ENCODE measurements around the gene PCBP2.

- TF ChIP-seq POLR2A (IDR thresholded peaks at IDR 0.05) (no peak), CTCF (IDR thresholded peaks at IDR 0.05) (no peak), EP300 (IDR thresholded peaks at IDR 0.05) (no peak)
Observed at GRCh38 chr12:53506450-53506785, 54.5 kb downstream of the PCBP2 start.

All from tibial nerve (tissue), 4 donors.